ENCODE results near the gene SEPTIN12. TPM values are rescaled to one million over a fixed set of nuclear protein-coding genes. Genes with fewer than 3 reads are reported as not detected.

SEPTIN12 gene
- total RNA-seq, 1 donor from 2014 or later: 0.96 TPM

- Mint-ChIP-seq H3K9me3 (ENCODE audit: unreplicated experiment) (peaks cover 2% of the 10 kb centered on the region), H3K4me1 (ENCODE audit: low read depth, unreplicated experiment) (no peaks in the 10 kb centered on the region), H3K4me3 (ENCODE audit: unreplicated experiment) (no peak overlapping the region), H3K27me3 (ENCODE audit: unreplicated experiment) (no peaks in the 10 kb centered on the region), H3K36me3 (ENCODE audit: unreplicated experiment) (peaks cover 4% of the 10 kb centered on the region), H3K27ac (ENCODE audit: unreplicated experiment) (no peak overlapping the region)
- TF ChIP-seq CTCF (IDR thresholded peaks at IDR 0.05; ENCODE audit: partially characterized antibody, unreplicated experiment): no peak
- no peak for DNase-seq
These were observed 43.5 kb upstream of the SEPTIN12 start for GRCh38 chr16:4831616-4832015.

- no peaks in the 10 kb centered on the region for H3K4me1 Mint-ChIP-seq (ENCODE audit: low read depth, unreplicated experiment)
- peaks cover 4% of the 10 kb centered on the region for H3K36me3 Mint-ChIP-seq (ENCODE audit: unreplicated experiment)
These were observed 42.3 kb upstream of the SEPTIN12 start for GRCh38 chr16:4830408-4830807.

GRCh38 chr16:4828567-4829321 is 40.6 kb upstream of the SEPTIN12 start:
- no peak overlapping the region for H3K4me3 Mint-ChIP-seq (ENCODE audit: unreplicated experiment)
- no peak for TF ChIP-seq CTCF (IDR thresholded peaks at IDR 0.05; ENCODE audit: partially characterized antibody, unreplicated experiment)
- peaks cover 4% of the 10 kb centered on the region for H3K36me3 Mint-ChIP-seq (ENCODE audit: unreplicated experiment)
- no peaks in the 10 kb centered on the region for H3K27me3 Mint-ChIP-seq (ENCODE audit: unreplicated experiment)
- H3K4me1 Mint-ChIP-seq (ENCODE audit: low read depth, unreplicated experiment): no peaks in the 10 kb centered on the region
- no peak overlapping the region for H3K27ac Mint-ChIP-seq (ENCODE audit: unreplicated experiment)
- H3K9me3 Mint-ChIP-seq (ENCODE audit: unreplicated experiment): no peaks in the 10 kb centered on the region
- DNase-seq: no peak

More at GRCh38 chr16:4830408-4830807, 42.3 kb upstream of the SEPTIN12 start:
- no peak for TF ChIP-seq CTCF (IDR thresholded peaks at IDR 0.05; ENCODE audit: partially characterized antibody, unreplicated experiment)
- no peaks in the 10 kb centered on the region for H3K9me3 Mint-ChIP-seq (ENCODE audit: unreplicated experiment)
- DNase-seq: no peak
- H3K27me3 Mint-ChIP-seq (ENCODE audit: unreplicated experiment): no peaks in the 10 kb centered on the region
- H3K4me3 Mint-ChIP-seq (ENCODE audit: unreplicated experiment): no peak overlapping the region
- H3K27ac Mint-ChIP-seq (ENCODE audit: unreplicated experiment): no peak overlapping the region

- DNase-seq: no peak
- H3K27me3 Mint-ChIP-seq (ENCODE audit: unreplicated experiment): no peaks in the 10 kb centered on the region
- peaks cover 8% of the 10 kb centered on the region for H3K36me3 Mint-ChIP-seq (ENCODE audit: unreplicated experiment)
- no peak overlapping the region for H3K27ac Mint-ChIP-seq (ENCODE audit: unreplicated experiment)
- no peaks in the 10 kb centered on the region for H3K4me1 Mint-ChIP-seq (ENCODE audit: low read depth, unreplicated experiment)
- no peak for TF ChIP-seq CTCF (IDR thresholded peaks at IDR 0.05; ENCODE audit: partially characterized antibody, unreplicated experiment)
- H3K9me3 Mint-ChIP-seq (ENCODE audit: unreplicated experiment): no peaks in the 10 kb centered on the region
- no peak overlapping the region for H3K4me3 Mint-ChIP-seq (ENCODE audit: unreplicated experiment)
These were observed 38.8 kb upstream of the SEPTIN12 start for GRCh38 chr16:4826980-4827379.

- H3K9me3 Mint-ChIP-seq (ENCODE audit: unreplicated experiment): no peaks in the 10 kb centered on the region
- no peak for TF ChIP-seq CTCF (IDR thresholded peaks at IDR 0.05; ENCODE audit: partially characterized antibody, unreplicated experiment)
- H3K36me3 Mint-ChIP-seq (ENCODE audit: unreplicated experiment): peaks cover 8% of the 10 kb centered on the region
- H3K27me3 Mint-ChIP-seq (ENCODE audit: unreplicated experiment): no peaks in the 10 kb centered on the region
- H3K27ac Mint-ChIP-seq (ENCODE audit: unreplicated experiment): no peak overlapping the region
- no peak overlapping the region for H3K4me3 Mint-ChIP-seq (ENCODE audit: unreplicated experiment)
- no peaks in the 10 kb centered on the region for H3K4me1 Mint-ChIP-seq (ENCODE audit: low read depth, unreplicated experiment)
- no peak for DNase-seq
These were observed 38.4 kb upstream of the SEPTIN12 start for GRCh38 chr16:4826526-4826925.
